ENCODE measurements around the gene RABGEF1. TPM values are rescaled to one million over a fixed set of nuclear protein-coding genes. Genes with fewer than 3 reads are reported as not detected.
A peak's percentile ranks its signal among the peaks of the same experiment; 100 is the strongest.

Gene RABGEF1
- total and polyA plus RNA-seq, 9 of the 15 experiments (the other 6 are each of a cell fraction or from before 2014, with no cell fraction given): 7.0 to 29.3 (median 20.5) TPM

DNA sequence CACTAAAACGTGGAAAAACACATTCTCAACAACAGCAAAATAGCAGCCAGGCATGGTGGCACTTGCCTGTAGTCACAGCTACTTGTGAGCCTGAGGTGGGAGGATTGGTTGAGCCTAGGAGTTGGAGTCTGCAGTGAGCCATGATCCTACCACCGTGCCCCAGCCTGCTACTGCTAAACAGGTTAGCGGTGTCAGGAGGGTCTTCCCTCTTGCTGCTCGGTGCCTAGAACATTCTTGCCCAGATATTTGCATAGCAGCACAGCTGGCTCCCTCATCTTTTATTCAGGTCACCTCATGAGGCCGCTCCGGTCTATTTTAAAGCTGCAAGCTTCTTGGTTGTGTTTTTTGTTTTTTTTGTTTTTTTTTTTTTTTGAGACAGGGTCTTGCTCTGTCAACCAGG lies 2.9 kb upstream of the RABGEF1 start:
- Histone ChIP-seq H3K4me2 (ENCODE audit: insufficient read depth, low read length) (no peak overlapping the region), H3K9me3 (replicated peaks; ENCODE audit: control insufficient read depth, insufficient read depth, low read depth, low read length) (peaks cover 5% of the 10 kb centered on the region; the same call in 1 of the 2 replicates), H3K4me1 (replicated peaks in 1 of 2; ENCODE audit: control insufficient read depth in 2 of 2, insufficient read depth in 2 of 2, low read length in 2 of 2) (peaks cover 2 to 21% of the 10 kb centered on the region in 2 experiments; a peak in 3 of 5 replicates), H3K79me2 (ENCODE audit: control insufficient read depth, insufficient read depth, low read length) (peaks cover 35% of the 10 kb centered on the region), H3K9ac (ENCODE audit: insufficient read depth in 1 of 2, low read depth in 2 of 2, low read length in 2 of 2) (peak overlapping the region in 1 of 2 experiments; percentile 58; a peak in 1 of 4 replicates), H3K4me3 (no peak overlapping the region), H3K27ac (ENCODE audit: extremely low read depth, low read depth, low read length) (no peak overlapping the region), H3K27me3 (ENCODE audit: control insufficient read depth in 2 of 2, insufficient read depth in 2 of 2, low read length in 2 of 2) (no peaks in the 10 kb centered on the region), H4K20me1 (replicated peaks; ENCODE audit: control insufficient read depth, insufficient read depth, low read length) (no peaks in the 10 kb centered on the region), H3K9me1 (ENCODE audit: control insufficient read depth, insufficient read depth, low read length) (no peaks in the 10 kb centered on the region), H2AFZ (ENCODE audit: low read depth, low read length) (no peak overlapping the region), H3K36me3 (ENCODE audit: control insufficient read depth, insufficient read depth, low read length) (peaks cover 4% of the 10 kb centered on the region; the same call in 2 of the 3 replicates)
- TF ChIP-seq NCOA4 (IDR thresholded peaks at IDR 0.05; ENCODE audit: partially characterized antibody) (no peak), ZNF311 (CRISPR knock-in tag; IDR thresholded peaks at IDR 0.05) (no peak), ZNF57 (CRISPR knock-in tag; IDR thresholded peaks at IDR 0.05) (no peak), RUNX1 (IDR thresholded peaks at IDR 0.05; ENCODE audit: low read depth) (no peak), YBX1 (IDR thresholded peaks at IDR 0.05) (no peak), ZNF707 (CRISPR knock-in tag; conservative IDR thresholded peaks at IDR 0.05) (no peak), ZNF282 (CRISPR knock-in tag; IDR thresholded peaks at IDR 0.05) (no peak), HIVEP1 (CRISPR knock-in tag; IDR thresholded peaks at IDR 0.05) (no peak), PPARD (CRISPR knock-in tag; IDR thresholded peaks at IDR 0.05) (no peak), NONO (IDR thresholded peaks at IDR 0.05; ENCODE audit: low read depth in 2 of 2, low read length in 1 of 2) (no peak)
- TF ChIP-seq, protein P1, sequence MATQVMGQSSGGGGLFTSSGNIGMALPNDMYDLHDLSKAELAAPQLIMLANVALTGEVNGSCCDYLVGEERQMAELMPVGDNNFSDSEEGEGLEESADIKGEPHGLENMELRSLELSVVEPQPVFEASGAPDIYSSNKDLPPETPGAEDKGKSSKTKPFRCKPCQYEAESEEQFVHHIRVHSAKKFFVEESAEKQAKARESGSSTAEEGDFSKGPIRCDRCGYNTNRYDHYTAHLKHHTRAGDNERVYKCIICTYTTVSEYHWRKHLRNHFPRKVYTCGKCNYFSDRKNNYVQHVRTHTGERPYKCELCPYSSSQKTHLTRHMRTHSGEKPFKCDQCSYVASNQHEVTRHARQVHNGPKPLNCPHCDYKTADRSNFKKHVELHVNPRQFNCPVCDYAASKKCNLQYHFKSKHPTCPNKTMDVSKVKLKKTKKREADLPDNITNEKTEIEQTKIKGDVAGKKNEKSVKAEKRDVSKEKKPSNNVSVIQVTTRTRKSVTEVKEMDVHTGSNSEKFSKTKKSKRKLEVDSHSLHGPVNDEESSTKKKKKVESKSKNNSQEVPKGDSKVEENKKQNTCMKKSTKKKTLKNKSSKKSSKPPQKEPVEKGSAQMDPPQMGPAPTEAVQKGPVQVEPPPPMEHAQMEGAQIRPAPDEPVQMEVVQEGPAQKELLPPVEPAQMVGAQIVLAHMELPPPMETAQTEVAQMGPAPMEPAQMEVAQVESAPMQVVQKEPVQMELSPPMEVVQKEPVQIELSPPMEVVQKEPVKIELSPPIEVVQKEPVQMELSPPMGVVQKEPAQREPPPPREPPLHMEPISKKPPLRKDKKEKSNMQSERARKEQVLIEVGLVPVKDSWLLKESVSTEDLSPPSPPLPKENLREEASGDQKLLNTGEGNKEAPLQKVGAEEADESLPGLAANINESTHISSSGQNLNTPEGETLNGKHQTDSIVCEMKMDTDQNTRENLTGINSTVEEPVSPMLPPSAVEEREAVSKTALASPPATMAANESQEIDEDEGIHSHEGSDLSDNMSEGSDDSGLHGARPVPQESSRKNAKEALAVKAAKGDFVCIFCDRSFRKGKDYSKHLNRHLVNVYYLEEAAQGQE (IDR thresholded peaks at IDR 0.05; ENCODE audit: borderline replicate concordance): no peak
- TF ChIP-seq, protein P1 (CRISPR knock-in tag; IDR thresholded peaks at IDR 0.05; ENCODE audit: low read depth): no peak
- POLR2A ChIA-PET: interaction anchor here (1.3 kb wide), 1 partner anchor 10 kb away, joined by 3 read pairs; no protein-coding TSS in a partner anchor
- no TSS peak for BruUV-seq (replicated peaks)
- in situ Hi-C loops (cut with MboI): no loop called here
- FAIRE-seq (no peak), ATAC-seq (no peak), DNase-seq (ENCODE audit: extremely low read depth in 1 of 4, low spot score in 3 of 4) (no peak)
- CTCF ChIA-PET (ENCODE audit: low intra/inter-chr PET ratio): no interaction called here
- WGBS (ENCODE audit: insufficient coverage, low coverage, missing lambda C conversion rate): 92% methylated on average over 6 of the region's 6 CpGs
- intact Hi-C loops (cut with micrococcal nuclease): no loop called here
